OCI-LY7 (cell line): ENCODE results near the gene TRIM41. TPM values are rescaled to one million over a fixed set of nuclear protein-coding genes. Genes with fewer than 3 reads are reported as not detected.

Experiments used
- BruUV-seq: library from RNA; stranded (reverse); fragments of 400-500 nt; replicated peaks from 2 replicates; lab custom pipeline; 2021; lab: Mats Ljungman, UMichigan
- CTCF ChIA-PET: fragments of 300-600 bp; sonication (Branson Sonifier 250); formaldehyde crosslinking; loops from one replicate; lab custom pipeline; 2022; ENCODE audit warnings: antibody characterized with exemption; ENCODE audit not compliant: unreplicated experiment; lab: Charles Lee
- POLR2A ChIA-PET: fragments of 300-600 bp; sonication (Branson Sonifier 250); formaldehyde crosslinking; loops from one replicate; lab custom pipeline; 2022; ENCODE audit warnings: antibody characterized with exemption; lab: Charles Lee
- DNase-seq: peaks from one replicate; pipeline ENCODE4 v3.0.0-alpha.2; 2015; ENCODE audit warnings: low spot score
- H2AFZ ChIP-seq: fragments of 200-600 bp; sonication (generic), shearing (Covaris generic); 2 replicates; pipeline ENCODE4 v1.6.1; 2014; ENCODE audit warnings: mild to moderate bottlenecking, antibody characterized with exemption, low read length, moderate library complexity
- H3K27ac ChIP-seq: fragments of 200-600 bp; sonication (generic); 2 replicates; pipeline ENCODE4 v1.5.1; 2014; ENCODE audit warnings: mixed run types, low read depth, mild to moderate bottlenecking, moderate library complexity, low read length, inconsistent platforms; ENCODE audit not compliant: poor library complexity, severe bottlenecking
- H3K36me3 ChIP-seq: fragments of 200-600 bp; sonication (generic); 2 replicates; pipeline ENCODE4 v1.6.1; 2014; ENCODE audit warnings: mild to moderate bottlenecking, antibody characterized with exemption, low read length, moderate library complexity, mixed read lengths; ENCODE audit not compliant: insufficient read depth
- H3K4me1 ChIP-seq: fragments of 200-600 bp; sonication (generic); 2 replicates; pipeline ENCODE4 v1.5.1; 2014; ENCODE audit warnings: mild to moderate bottlenecking, low read length; ENCODE audit not compliant: insufficient read depth, poor library complexity, severe bottlenecking
- H3K4me2 ChIP-seq: fragments of 200-600 bp; sonication (generic); 2 replicates; pipeline ENCODE4 v1.6.1; 2014; ENCODE audit warnings: mild to moderate bottlenecking, low read length
- H3K4me3 ChIP-seq: fragments of 200-600 bp; sonication (generic); 2 replicates; pipeline ENCODE4 v1.5.1; 2014; ENCODE audit warnings: mild to moderate bottlenecking, low read depth, low read length; ENCODE audit not compliant: poor library complexity, severe bottlenecking
- H3K79me2 ChIP-seq: fragments of 200-600 bp; sonication (generic); 2 replicates; pipeline ENCODE4 v1.6.1; 2016; ENCODE audit warnings: low read depth, mild to moderate bottlenecking, low read length, moderate library complexity, mixed read lengths; ENCODE audit not compliant: insufficient read depth
- H3K9me2 ChIP-seq: fragments of 200-600 bp; sonication (generic); 2 replicates; pipeline ENCODE4 v1.6.1; 2016; ENCODE audit warnings: mild to moderate bottlenecking, low read length, mixed read lengths; ENCODE audit not compliant: insufficient read depth
- H3K9me3 ChIP-seq: fragments of 200-600 bp; sonication (generic); 2 replicates; pipeline ENCODE4 v1.6.1; 2014; ENCODE audit warnings: mild to moderate bottlenecking, mixed run types, low read length, mixed read lengths
- H4K20me1 ChIP-seq: fragments of 200-600 bp; sonication (generic); 2 replicates; pipeline ENCODE4 v1.6.1; 2014; ENCODE audit warnings: mild to moderate bottlenecking, antibody characterized with exemption, low read length, moderate library complexity, mixed read lengths; ENCODE audit not compliant: insufficient read depth
- CTCF ChIP-seq: fragments of 200-600 bp; sonication (generic); conservative IDR thresholded peaks from 2 replicates; pipeline ENCODE4 v1.5.1; 2014; ENCODE audit warnings: mild to moderate bottlenecking, antibody characterized with exemption, low read length, moderate library complexity, mixed read lengths
- EZH2phosphoT487 ChIP-seq: fragments of 200-600 bp; sonication (generic); IDR thresholded peaks from 2 replicates; pipeline ENCODE4 v1.6.1; 2018; ENCODE audit warnings: low read depth, borderline replicate concordance, mild to moderate bottlenecking, mixed run types, antibody characterized with exemption, low read length, moderate library complexity, mixed read lengths
- intact Hi-C: fragments of 100-400 bp; cut with micrococcal nuclease; formaldehyde crosslinking; loops from one replicate; pipeline ENCODE4 v1.10.0; 2022; ENCODE audit not compliant: unreplicated experiment
- total RNA-seq, 2 experiments: library from RNA; depleted of rRNA in 1 of 2; stranded (reverse); fragments of >200 nt in 1 of 2; shearing (Covaris generic) in 1 of 2; gene quantifications; 2 replicates each; pipeline ENCODE4 v1.2.3, GENCODE V29; 2014 to 2022

The TRIM41 gene
- total RNA-seq, 2 experiments from 2014 or later: 30.2 to 73.4 TPM

- Histone ChIP-seq H4K20me1 (no peaks in the 10 kb centered on the region), H3K9me2 (no peaks in the 10 kb centered on the region), H3K36me3 (no peaks in the 10 kb centered on the region), H3K79me2 (peaks cover 5% of the 10 kb centered on the region; the same call in 1 of the 2 replicates), H3K4me1 (peaks cover 49% of the 10 kb centered on the region), H3K4me2 (no peak overlapping the region), H3K4me3 (no peak overlapping the region), H3K27ac (no peak overlapping the region), H2AFZ (no peak overlapping the region), H3K9me3 (no peaks in the 10 kb centered on the region)
- intact Hi-C loops: no loop called here
- DNase-seq: no peak
- POLR2A ChIA-PET: interaction anchor here (1.4 to 2.5 kb wide), 3 partner anchors 10 to 25 kb away, joined by 3 to 11 read pairs (median 4); no protein-coding TSS in a partner anchor
- TF ChIP-seq EZH2phosphoT487 (no peak), CTCF (no peak)
- CTCF ChIA-PET: interaction anchor here (1.0 to 1.1 kb wide), 2 partner anchors 11 to 25 kb away, joined by 3 to 4 read pairs; no protein-coding TSS in a partner anchor
- no TSS peak for BruUV-seq
These were observed 25.6 kb upstream of the TRIM41 start for GRCh38 chr5:181197326-181197951.

- ChIA-PET POLR2A (interaction anchor here (1.4 to 2.5 kb wide), 2 partner anchors 9 to 26 kb away, joined by 4 to 11 read pairs; no protein-coding TSS in a partner anchor), CTCF (interaction anchor here (1.0 to 1.1 kb wide), 2 partner anchors 10 to 24 kb away, joined by 3 to 4 read pairs; no protein-coding TSS in a partner anchor)
- TF ChIP-seq CTCF (no peak), EZH2phosphoT487 (no peak)
These were observed 24.9 kb upstream of the TRIM41 start for GRCh38 chr5:181198106-181198685.

More at GRCh38 chr5:181198106-181198685, 24.9 kb upstream of the TRIM41 start:
- no peaks in the 10 kb centered on the region for H3K36me3 ChIP-seq
- no peak for DNase-seq
- BruUV-seq: no TSS peak
- H3K4me3 ChIP-seq: no peak overlapping the region
- no peaks in the 10 kb centered on the region for H3K79me2 ChIP-seq
- H2AFZ ChIP-seq: no peak overlapping the region
- H3K9me2 ChIP-seq: no peaks in the 10 kb centered on the region
- H3K4me2 ChIP-seq: peak overlapping the region; percentile 42; the same call in 1 of the 2 replicates
- H3K4me1 ChIP-seq: peaks cover 41% of the 10 kb centered on the region
- H3K27ac ChIP-seq: no peak overlapping the region
- H4K20me1 ChIP-seq: no peaks in the 10 kb centered on the region
- intact Hi-C loops: no loop called here
- H3K9me3 ChIP-seq: no peaks in the 10 kb centered on the region
